ENCODE results near the gene NR1D1.
"Not testable (repeated sequence)": the region's sequence is repeated elsewhere in the genome, so short reads cannot be mapped to it uniquely, and the experiment has no call there.

Gene NR1D1

DNA sequence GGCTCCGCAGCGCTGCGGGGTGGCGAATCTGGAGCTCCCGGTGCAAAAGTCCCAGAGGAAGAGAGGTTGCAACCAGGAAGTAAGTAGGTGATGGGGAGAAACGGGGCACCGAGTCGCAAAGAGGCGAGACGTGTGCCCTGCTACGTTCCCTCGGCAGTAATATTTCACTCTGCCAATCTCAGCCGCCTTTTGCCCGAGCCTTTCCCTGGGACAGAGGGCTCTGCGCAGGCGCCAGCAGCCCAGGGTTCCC, at the start of gene NR1D1:
Gene NR1D1 (minus strand): TSS at position 171 of the 250 bp plus-strand sequence. CDS start 495 bp downstream, outside the sequence.
- no peak for DNase-seq

DNA sequence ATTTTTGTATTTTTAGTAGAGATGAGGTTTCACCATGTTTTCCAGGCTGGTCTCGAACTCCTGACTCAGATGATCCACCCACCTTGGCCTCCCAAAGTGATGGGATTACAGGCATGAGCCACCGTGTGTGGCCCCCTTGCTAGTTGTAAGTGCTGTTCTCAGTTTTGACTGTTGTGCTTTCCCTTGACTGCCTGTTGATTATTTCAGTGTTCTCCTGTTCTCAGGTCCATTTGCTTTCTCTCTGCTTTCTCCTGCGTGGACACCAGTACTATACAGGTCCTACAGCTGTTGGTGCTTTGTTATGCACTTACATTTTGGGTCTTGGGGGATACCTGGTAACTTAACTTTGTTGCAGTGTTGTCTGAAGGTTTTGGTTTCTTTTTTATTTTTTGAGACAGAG, 48.1 kb upstream of the NR1D1 start:
- no peak for DNase-seq

DNA sequence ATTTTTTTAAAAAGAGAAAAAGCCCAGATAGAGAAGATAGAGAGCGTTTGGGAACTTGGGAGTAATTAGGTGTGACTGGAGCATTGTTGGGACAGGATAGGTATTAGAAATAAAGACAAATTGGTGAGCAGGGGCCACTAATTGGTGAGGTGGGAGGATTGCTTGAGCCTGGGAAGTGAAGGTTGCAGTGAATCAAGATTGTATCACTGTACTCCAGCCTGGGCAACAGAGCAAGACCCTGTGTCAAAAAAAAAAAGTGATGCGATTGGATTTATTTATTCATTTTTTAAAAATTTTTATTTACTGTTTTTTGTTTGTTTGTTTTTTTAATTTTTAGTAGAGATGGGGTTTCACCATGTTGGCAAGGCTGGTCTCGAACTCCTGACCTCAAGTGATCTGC, 45.1 kb upstream of the NR1D1 start:
- DNase-seq: no peak

DNA sequence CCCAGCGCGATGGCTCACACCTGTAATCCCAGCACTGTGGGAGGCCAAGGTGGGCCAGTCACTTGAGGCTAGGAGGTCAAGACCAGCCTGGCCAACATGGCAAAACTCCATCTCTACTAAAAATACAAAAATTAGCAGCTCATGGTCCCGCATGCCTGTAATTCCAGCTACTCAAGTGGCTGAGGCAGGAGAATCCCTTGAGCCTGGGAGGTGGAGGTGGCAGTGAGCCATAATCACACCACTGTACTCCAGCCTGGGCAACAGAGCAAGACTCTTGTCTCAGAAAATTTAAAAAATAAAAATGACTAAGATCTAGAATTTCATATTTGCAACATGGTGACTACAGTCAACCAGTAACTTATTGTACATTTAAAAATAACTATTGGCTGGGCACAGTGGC, 42.8 kb upstream of the NR1D1 start:
- not testable (repeated sequence) for DNase-seq

DNA sequence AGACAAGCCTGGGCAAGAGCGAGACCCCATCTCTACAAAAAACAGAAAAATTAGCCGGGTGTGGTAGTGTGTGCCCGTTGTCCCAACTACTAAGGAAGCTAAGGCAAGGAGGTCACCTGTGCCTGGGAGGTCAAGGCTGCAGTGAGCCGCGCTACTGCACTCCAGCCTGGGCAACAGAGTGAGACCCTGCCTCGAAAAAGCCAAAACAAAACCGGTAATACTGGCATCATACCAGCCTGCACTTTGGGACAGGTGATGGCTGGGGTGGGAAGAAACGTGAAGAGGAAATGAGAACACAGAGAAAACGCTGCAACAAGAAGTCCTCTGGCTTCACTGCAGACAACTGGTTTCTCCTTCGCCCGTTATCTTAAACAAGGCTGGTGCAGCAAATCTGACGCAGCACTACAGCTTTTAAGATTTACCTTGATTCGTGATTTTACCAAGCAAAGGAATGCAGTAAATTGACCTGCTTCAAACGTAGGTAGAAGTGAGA, 39.2 kb upstream of the NR1D1 start:
- no peak for DNase-seq

DNA sequence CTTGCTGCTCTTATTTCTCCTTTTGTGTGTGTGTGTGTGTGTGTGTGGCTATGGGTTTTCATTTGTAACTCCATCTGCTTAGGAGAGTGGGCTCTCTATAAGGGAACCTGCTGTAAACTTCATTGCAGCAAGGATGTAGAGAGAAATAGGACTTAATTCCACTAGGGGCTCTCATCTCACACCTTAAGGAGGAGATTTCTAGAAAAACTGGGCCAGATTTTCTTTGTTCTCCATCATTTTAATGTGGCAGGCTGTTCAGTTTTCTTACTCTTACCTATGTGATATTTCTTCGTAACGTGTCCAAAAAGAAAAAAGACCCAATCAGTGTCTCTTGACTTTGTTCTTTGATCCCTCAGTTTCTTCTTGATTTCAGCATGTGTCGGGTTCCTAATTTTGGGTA, 35.4 kb upstream of the NR1D1 start:
- DNase-seq: no peak

DNA sequence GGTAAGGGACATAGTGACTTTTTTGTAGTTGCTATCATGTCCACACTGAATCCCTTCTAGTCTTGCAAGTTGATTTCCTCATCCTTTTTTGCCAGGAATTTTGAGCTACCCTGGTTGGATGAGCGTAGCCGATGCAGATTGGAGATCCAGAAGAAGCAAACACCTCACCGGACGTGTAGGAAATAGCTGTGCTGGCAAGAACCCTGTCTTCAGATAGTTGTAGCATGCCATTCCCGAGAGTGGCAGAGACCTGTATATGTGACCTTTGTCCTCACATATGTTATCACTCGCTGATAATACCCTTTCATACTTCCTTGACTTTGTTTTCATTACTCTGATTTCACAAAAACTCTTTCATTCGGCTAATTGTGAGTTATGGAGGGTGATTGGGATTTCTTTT, 33.8 kb upstream of the NR1D1 start:
- DNase-seq: no peak

DNA sequence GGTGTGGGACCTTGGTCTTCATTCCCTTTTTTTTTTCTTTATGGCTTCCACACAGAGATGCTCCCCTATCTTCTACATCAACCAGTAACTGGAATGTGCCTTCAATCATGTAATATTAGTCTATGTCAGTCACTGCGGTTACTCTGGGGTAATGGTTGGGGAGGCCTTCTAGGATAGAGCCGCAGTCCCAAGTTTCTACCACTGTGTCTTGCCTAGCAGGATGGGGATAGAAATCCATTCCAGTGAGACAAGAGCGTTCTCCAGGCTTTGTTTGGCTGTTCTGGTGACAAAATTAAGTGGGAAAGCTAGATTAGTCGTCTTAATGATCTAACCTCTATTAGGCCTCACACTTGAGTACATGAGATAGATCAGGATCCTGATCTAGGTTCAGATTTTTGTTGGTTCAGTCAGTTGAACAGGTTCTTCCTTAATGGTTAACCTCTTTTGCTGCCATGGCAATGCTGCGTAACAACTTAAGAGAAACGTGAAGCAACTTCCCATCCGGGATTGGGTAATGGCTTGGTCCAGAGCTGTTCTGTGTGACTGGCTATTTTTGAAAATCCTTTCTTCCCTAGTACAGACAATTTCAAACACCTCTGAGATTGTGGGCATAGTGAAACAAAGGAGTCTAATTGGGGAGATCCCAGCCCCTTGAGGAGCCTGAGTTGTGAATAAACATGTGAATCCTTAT, 30.1 kb upstream of the NR1D1 start:
- no peak for DNase-seq

DNA sequence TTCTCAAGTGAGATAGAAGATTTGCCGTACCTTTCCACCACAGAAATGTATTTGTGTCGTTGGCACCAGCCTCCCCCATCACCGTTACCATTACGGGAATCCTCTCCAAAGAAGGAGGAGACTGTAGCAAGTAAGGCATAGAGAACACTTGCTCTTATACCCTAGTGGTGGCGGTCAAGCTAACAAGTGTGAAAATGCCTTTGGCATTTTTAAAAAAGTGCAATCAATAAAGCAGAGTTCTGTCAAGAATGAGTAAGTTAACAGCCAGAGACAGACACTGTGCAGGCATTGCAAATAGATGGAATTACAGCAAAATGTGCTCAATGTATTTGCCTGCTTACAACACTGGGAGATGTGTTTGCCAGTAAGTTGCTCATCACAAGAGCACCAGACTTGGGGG, 29.1 kb upstream of the NR1D1 start:
- no peak for DNase-seq

DNA sequence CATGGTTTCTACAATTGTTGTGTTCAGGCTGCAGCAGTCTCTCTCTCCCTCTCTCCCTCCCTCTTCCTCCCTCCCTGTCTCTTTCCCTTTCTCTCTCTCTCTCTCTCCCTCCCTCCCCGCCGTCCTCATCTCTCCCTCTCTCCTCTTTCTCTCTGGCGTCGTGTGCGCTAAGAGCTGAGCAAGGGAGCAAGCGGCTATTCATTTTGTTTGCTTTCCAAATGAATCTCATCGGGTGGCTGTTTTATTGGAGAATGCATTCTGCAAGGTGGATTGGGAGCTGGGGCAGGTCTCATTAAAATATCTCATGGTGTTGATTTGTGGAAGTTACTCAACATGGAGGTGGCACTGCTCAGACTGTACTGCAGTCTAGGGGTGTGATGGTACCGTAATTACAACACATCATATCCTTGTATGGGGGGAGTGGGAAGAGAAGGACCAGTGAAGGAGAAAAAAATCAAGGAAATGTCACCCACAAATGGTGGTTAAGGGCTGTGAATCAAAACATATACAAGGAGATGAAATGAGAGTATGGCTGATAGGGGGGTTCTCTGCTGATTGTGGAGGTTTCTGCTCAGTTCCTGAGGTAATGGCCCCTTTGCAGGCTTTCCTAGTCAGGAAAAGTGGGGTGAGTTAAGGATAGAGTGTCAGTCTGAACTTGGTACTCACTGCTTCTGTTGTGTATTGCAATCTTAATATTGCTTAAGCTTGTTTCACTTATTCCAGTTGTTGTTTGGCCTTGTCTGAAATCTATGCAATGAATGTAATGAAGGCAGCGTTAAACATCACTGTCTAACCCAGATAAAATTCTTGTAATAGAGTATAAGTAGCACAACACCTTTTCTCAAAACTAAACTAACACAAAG, 24.1 kb upstream of the NR1D1 start:
- no peak for DNase-seq

DNA sequence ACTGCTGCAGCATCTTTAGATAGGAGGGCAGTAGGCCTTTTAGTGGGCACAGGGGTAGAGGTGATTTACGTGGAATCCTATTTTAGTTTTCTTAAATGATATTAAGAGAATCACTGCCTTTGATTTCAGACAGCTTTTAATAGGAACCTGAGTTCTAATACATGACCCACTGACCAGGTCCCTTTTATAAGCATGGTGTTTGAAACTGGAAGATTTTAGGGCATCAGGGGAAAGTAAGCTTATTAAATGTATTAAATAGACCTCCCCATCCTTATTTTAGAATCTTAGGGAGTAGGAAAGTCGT, 23.4 kb upstream of the NR1D1 start:
- DNase-seq: no peak

DNA sequence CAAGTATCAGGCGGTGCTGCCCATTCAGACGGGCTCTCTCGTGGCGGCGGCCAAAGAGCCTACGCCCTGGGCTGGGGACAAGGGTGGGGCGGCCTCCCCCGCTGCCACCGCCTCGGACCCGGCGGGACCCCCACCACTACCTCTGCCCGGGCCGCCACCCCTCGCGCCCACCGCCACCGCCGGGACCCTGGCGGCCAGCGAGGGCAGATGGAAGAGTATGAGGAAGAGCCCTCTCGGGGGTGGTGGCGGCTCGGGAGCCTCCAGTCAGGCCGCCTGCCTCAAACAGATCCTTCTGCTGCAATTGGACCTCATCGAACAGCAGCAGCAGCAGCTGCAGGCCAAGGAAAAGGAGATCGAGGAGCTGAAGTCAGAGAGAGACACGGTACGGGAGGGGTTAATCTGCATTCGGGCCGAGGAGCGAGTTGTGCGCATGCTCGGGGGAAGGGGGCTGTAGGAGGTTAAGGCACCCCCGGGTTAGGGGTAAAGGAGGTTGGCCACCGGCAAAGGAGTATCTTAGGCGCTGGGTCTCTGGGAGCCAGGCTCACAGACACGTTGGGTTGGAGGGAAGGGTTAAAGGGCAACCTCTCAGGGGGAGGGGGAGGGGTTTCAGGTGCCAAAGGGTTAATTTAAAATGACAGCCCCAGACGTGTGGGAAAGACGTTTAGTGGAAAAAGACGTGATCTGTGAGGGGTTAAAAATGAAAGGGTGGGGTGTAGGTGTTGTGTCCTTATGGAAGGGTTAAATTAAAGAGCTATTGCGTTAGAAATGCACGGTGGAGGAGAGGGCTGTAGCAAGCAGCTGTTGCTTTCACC, 22.8 kb upstream of the NR1D1 start:
- DNase-seq: peak; percentile 85

DNA sequence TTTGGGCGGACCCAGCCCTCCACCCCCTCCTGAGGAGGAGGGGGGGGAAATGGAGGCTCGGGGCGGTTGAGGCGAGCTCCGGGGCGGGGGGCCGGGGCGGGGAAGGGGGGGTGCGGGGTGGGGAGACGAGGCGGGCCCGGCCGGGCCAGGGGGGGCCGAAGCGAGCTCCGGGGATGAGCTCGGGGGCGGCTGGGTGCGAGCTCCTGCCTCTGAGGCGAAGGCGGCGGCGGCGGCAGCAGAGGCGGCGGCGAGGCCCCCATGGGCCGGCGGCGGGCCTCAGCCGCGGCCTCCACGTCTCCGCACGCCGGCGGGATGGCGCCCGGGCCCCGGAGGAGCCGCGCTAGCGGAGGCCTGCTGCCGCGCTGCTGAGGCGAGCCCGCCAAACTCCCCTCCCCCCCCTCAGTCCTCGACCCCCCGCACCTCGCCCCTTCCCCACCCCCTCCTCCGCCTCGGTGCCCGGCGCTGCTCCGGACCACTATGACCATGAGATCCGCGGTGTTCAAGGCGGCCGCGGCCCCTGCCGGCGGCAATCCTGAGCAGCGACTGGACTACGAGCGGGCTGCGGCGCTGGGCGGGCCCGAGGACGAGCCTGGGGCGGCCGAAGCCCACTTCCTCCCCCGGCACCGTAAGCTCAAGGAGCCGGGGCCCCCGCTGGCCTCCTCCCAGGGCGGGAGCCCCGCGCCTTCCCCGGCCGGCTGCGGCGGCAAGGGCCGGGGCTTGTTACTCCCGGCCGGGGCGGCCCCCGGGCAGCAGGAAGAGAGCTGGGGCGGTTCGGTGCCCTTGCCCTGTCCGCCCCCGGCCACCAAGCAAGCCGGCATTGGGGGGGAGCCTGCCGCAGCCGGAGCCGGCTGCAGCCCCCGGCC, 22.0 kb upstream of the NR1D1 start:
- DNase-seq: peak; percentile 74

DNA sequence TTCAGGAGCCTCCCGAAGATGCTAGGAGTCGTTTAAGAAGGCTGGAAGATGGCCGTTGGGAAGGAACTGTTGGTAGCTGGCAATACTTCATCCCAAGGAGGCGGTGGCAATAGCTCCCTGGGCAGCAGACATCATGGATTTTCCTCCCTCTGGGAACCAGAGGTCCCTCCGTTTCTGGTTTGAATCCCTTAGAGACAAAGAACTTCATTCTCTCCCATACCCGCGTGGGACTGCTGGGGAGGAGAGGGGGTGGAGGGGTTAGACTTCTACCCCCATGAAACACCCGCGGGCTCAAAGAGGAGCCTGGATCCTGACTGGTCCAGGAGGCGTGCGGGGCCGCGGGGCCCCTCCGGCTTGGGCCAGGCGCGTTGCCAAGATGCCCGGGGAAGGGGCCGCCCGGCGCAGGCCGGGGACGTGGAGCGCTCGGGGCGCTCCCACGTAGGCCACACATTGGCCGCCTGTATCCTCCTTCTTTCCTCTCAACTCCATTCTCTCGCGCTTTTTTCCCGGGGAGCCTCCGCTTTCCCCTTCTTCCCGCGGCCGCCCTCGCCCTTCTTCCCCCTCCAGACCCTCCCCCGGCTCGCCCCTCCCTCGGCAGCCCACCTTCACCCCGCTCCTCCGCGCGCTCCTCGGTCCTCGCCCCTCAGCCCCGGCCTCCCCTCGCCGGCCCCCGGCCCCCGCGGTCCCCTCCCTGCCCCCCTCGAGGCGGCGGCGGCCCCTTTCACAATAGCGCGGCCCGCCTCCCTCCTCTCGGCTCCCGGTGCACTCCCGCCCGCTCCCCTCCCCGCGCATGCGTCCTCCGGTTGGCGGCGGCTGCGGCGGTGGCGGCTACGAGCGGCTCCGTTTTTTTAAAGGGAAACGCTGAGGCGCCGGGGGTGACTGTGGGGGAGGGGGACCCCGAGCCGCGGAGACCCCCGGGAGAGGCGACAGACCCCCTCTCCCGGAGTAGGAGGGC, 21.1 kb upstream of the NR1D1 start, which contains the start of gene MSL1:
Gene MSL1 (plus strand): TSS at position 791 of the 955 bp plus-strand sequence. CDS start 642 bp downstream, outside the sequence.
- DNase-seq: peak; percentile 96

DNA sequence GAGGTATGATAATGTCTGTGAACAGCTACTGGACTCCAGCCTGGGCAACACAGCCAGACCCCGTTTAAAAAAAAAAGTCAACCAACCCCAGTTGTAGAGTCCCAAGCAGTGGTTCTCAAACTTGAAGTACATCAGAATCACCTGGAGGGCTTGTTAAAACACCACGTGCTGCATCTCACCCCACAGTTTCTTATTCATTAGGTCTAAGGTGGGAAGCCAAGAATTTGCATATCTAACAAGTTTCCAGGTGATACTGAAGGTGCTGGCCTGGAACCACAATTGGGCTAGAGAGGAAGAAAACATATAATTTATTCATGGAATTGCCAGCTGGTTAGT, 14.7 kb upstream of the NR1D1 start:
- no peak for DNase-seq

DNA sequence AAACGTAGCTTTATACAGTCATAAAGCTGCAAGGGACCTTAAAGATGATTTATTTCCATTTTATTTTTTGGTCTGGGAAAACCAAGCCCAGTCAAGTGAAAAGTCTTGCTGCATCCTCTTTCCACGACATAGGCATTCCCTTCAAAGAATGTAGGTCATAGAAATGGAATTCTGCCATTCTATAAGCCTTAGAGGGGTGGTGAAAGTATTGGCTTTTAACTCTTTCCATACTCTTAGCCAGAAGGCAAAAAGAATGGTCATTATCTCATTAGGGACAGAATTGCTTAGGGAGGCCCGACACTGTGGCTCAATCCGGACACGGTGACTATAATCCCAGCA, 13.5 kb upstream of the NR1D1 start:
- no peak for DNase-seq

DNA sequence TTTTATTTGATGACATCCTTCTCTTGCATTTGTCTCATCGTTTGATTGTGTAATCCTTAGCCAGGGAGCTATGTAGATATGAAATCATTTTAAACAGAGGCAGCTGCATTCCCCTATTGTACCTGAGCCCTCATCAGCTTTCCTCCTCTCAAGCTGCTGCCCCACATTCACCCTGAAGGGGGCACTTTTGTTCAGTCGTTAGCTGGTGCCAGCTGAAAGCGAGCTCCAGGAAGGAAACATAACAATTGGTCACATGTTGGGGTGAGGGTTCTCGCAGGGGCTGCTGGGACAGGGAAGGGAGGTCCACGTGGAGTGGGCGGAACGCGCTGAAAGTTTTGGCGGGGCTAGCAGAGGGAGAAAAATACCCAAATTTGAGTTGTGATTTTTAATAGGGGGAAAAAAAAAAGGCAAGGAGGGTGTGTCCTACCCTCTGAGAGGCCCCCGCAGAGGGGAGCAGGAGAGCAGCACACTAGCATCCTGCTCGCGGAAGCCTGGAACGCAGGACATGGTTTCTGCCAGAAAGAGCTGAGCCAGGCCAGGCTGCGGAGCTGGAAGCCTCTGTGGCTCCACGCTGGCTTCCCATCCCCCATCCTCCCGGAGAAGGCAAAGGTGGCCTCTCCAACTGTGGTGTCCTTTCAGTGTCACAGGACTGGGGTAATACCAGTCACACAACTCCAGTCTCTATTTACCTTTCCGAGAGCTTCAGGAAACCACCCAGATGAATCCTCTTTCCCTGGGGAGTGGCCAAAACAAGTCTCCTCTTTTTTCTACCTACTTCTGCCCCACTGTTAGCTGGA, 12.9 kb upstream of the NR1D1 start:
- DNase-seq: peak; percentile 97

DNA sequence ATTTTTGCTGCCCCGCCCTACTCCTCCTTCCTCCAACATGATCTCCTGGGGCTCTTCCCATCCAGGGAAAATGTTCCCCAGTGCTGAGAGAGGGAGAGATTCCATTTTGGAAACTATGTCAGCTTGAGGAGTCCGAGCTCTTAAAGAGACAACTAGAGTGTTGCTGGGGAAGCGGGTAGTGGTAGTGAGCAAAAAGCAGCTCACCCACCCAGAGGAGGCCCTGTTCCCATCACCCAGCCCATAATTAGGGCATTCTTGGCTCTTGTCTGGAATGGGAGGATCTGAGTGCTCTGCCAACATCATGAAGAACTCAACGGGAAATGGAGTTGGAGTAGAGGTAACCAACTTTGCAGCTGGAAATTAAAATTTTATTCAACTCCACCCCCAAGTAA, 12.3 kb upstream of the NR1D1 start:
- DNase-seq: no peak

DNA sequence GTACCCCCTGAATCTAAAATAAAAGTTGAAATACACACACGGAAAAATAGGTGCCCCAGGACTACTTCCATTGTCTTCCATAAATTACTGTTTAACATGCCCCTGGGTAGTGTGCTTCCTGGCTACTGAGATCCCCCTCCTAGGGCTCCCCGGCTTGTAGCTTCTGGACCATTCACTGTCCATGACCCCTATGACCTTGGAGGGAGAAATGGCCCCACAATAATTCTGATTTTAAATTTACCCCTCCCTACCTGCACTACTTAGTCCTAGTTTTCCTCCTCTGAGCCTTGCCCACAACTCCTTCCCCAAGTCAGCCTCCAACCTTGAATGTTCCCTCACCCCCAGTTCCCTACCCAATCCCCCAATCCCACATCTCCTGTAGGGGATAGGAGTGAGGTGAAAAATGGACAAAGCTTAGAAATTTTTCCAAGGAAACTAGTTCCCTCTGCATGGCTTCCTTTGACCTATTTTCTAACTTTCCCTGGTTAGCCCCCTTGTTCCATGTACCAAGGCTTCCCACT, 11.9 kb upstream of the NR1D1 start:
- no peak for DNase-seq

Measured in activated effector memory CD4-positive, alpha-beta T cell treated with anti-CD3 and anti-CD28 coated beads, Interleukin-2, amount 50 U/mL, for 16 hours (primary cell).